ENCODE measurements around the gene AP1M1.

- TF ChIP-seq CTCF (conservative IDR thresholded peaks at IDR 0.05 in 1 of 2, IDR thresholded peaks at IDR 0.05 in 1 of 2; ENCODE audit: low read depth in 1 of 2, low read length in 2 of 2) (no peak), EZH2 (IDR thresholded peaks at IDR 0.05; ENCODE audit: low read length, missing control alignments) (no peak)
Measured at GRCh38 chr19:16285769-16286498, 88.2 kb downstream of the AP1M1 start.

Data from fibroblast of lung (primary cell).